Retina (tissue), 1 donor: ENCODE data around the gene UBXN1.
"Not testable (repeated sequence)": the region's sequence is repeated elsewhere in the genome, so short reads cannot be mapped to it uniquely, and the experiment has no call there.

Source experiments
- DNase-seq: peaks from one replicate; pipeline ENCODE4 v3.0.0-alpha.2; 2016

UBXN1 gene

DNA sequence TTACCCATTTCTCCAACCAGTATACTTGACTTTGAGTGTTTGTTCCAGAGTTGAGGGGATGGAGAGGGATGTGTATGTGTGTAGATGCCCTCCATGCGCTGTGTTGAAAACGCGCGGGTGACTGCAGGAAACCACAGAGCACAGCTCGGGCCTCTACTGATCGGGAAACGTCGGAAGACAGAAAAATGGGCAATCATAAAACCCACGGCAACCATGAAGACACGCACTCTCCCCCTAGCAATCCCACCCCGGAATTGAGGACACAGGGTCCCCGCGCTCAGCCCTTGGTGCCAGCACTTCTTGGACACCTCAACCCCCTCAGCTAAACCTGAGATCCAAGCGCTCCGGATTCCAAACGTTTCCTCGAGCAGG lies 7.7 kb downstream of the UBXN1 start:
- DNase-seq: no peak

DNA sequence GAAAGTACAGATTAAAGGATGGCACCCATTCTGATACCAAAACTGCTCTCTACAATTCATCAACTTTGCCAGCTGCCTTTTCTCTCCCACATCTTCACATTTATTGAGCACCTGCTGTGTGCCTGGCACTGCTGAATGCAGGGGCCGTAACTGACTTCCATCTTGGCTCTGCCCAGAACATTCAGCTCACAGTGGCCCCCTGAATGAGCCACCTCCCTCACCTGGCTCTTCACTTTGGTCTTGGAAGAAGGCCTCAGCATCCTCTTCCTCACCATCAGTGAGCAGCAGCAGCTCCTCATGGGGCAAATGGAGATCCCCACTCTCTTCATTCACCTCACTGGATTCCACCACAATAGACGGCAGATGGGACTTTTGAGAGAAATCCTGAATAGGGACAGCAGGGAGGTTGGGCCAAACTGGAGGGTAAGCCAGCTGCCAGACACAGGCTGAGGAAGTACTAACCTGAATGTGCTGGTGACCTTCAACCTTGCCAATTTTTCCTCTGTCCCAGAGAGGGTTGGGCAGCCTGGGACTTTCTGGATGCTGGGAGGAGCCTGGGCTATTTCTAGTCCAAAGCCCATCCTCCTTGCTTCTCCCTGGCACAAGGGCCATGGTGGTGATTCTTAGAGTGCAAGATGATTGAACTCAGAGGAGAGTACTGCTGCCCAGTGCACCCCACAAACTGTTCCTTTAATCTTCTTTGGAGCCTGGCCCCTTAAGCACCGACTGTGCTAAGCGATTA lies 9.3 kb downstream of the UBXN1 start:
- DNase-seq: no peak

DNA sequence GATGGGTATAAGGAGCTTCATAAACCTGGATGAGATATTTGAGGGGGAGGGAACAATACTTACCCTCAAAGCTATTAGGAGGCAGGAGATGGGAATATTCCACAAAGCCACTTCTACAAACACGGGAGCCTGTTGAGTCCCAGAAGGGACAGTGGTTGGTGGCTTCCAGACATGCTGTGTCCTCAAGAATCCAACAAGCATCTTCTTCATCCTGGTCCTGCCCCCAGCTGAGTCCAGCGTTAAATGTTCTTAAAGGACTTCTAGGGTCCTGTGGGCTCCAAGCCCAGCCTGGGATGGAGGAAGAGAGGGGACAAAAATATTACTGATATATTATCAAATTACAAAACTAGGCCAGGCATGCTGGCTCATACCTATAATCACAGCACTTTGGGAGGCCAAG lies 11.4 kb downstream of the UBXN1 start:
- DNase-seq: no peak

DNA sequence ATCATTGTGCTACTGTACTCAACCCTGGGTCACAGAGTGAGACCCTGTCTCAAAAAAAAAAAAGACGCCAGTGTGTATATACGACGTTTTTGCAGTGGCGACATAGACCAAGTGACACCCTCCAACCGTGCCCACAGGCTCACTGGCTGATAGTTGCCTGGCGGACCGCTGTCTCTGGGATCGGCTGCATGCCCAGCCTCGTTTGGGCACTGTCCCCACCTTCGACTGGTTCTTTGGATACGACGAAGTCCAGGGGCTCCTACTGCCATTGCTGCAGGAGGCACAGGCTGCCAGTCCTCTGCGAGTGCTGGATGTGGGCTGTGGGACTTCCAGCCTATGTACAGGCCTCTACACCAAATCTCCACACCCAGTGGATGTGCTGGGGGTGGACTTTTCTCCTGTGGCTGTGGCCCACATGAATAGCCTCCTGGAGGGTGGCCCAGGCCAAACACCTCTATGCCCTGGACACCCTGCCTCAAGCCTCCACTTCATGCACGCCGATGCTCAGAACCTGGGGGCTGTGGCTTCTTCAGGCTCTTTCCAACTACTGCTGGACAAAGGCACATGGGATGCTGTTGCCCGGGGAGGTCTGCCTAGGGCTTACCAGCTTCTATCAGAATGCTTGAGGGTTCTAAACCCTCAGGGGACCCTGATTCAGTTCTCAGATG lies 12.5 kb downstream of the UBXN1 start:
- DNase-seq: no peak

DNA sequence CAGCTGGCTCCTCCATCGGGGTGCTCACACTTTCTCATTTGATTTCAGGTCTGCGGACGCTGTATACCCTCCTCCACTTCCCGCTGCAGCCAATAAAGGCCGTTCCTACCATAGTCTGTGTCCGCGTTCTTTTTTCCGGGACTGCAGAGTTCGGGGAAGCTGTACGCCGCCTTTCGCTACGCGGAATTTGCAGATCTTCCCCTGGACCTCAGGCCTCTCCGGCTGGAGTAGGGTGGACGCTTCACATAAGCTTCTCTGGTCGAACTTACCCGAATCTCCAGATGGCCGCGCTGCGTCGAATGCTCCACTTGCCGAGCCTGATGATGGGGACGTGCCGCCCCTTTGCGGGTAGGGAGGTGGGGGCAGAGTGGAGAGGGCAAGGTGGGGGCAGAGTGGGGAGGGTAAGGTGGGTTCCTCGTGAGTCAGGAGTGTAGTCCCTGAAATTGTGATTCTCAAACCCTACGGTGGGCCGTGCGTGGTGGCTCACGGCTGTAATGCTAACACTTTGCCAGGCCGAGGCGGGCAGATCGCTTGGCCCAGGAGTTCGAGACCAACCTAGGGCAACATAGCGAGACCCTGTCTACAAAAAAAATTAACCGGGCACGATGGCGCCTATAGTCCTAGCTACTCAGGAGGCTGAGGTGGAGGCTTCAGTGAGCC lies 13.1 kb downstream of the UBXN1 start:
- no peak for DNase-seq

DNA sequence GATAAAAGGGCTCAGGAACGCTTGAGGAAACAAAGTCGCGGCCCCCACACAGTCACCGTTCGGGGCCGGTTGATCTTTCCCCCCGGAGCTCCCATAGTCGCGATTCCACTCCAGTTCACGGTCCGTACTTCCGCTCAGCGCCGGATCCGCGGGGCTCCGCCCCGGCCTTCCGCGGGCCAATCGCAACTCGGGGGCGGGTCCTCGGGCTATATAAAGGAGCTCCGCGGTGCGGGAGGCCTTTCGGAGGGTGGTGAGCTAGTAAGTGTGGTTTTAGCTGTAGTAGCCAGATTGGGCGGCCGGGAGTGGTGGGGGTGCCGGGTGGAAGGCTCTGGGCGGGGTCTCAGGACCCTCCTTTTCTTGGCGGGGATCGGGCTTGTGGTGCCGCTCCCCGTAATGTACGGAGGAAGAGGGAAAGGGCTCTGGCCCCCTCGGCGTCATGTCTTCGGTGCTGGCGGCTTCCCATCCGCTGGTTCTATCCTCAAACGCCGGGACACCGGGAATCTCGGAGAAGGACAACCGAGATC lies 13.7 kb downstream of the UBXN1 start, which contains the start of the genes C11orf98 and CSKMT:
Gene C11orf98, minus strand, starts transcription at position 136 of the 524 bp plus-strand sequence. Its CDS starts 41 bp downstream, at position 95.
Gene CSKMT, plus strand, starts transcription at position 238 of the 524 bp plus-strand sequence. CDS start 568 bp downstream, outside the sequence.
- peak; percentile 97 for DNase-seq

DNA sequence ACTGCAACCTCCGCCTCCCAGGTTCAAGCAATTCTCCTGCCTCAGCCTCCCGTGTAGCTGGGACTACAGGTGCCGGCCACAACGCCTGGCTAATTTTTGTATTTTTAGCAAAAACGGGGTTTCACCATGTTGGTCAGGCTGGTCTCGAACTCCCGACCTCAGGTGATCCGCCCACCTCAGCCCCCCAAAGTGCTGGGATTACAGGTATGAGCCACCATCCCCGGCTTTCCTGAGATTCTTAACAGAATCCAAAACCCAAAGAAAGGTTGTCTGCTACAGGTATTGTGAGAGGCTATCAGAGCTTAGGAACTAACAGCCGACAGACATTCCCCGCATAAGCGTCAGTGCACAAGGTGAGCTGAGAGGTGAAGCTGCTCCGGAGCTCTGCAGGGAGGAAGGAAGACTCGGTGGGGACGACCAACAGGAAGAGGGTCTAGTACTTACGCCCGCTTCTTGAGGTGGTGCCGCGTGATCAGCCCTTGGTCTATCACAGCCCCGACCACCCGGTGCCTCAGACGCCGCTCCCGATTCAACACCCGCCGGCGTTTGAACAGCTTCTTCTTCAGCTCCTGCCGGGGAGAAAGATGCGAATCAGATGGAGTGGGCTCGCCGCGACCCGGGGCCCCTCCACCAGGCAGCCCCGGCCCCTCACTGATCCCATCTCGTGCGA lies 14.3 kb downstream of the UBXN1 start:
- DNase-seq: no peak

DNA sequence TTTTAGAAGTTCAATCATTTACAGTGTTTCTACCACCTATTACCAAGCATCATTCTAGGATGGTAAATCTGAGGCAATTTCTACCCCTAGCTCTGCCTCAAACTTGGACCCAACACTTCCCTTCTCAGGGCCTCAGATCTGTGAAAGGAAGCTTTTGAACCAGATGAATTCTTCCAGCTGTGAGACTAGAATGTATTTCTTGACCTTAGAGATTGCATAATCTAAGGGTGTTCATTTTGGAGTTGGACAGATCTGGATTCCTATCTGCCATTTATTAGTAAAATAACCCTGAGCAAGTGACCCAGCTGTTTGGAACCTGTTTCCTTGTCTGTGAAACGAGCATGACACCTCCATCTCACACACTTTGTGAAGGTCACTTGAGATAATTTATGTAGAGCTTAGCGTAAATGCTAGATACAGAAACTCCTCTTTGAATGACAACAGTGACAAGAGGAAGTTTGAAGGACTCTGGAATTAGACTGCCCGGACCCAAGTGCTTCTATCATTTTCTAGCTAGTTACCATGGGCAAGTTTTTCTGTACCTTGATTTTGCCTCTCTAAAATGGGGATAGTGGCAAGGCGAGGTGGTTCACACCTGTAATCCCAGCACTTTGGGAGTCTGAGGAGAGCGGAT lies 22.0 kb downstream of the UBXN1 start:
- no peak for DNase-seq

DNA sequence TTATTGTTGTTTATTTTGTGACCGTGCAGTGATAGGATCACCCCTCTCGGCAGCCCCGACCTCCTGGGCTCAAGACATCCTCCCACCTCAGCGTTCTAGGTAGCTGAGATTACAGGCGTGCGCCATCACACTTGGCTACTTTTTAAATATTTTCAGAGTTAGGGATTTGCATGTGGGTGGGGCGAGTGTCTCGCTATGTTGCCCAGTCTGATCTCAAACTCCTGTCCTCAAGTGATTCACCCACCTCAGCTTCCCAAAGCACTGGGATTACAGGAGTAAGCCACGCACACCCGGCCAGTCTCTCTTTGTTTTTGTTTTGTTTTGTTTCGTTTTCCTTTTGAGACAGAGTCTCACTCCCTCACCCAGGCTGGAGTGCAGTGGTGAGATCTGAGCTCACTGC lies 24.6 kb downstream of the UBXN1 start:
- DNase-seq: no peak

DNA sequence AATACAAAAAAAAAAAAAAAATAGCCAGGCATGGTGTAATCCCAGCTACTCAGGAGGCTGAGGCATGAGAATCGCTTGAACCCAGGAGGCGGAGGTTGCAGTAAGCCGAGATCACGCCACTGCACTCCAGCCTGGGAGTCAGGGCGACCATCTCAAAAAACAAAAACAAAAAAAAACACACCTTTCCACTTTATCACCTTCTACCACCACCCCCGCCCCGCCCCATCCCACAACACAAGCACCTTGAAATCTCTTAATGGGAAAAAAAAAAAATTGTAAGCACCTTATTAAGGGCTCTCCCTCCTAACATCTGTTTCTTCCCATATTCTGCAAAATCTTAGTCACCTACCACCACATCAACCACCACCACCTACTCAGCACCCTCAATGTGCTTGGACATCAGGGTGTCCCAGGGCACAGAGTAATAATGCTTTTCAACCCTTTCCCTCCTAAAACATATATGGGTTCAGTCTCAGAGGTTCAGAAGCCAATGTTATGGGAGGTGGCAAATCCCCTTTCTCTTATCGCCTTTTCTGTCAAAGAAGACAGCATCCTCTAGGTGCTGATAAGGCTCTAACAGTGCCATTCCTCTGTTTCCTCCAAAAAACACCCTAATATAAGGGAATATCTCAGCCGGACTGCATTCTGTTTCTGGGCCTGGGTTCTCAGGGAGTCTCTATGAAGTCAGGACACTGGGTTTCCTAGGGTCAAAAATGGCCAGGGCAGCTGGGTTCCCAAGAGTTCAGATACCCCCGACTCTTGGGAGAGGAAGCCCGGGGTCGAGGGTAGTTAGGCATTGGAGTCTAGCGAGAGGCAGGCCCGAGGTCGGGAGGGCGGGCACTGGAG lies 26.5 kb downstream of the UBXN1 start:
- DNase-seq: no peak

DNA sequence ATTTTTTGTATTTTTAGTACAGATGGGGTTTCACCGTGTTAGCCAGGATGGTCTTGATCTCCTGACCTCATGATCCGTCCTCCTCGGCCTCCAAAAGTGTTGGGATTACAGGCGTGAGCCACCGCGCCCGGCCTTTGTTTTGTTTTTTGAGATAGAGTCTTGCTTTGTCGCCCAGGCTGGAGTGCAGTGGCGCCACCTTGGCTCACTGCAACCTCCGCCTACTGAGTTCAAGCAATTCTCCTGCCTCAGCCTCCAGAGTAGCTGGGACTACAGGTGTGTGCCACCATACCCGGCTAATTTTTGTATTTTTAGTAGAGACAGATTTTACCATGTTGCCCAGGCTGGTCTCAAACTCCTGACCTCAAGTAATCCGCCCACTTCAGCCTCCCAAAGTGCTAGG lies 28.6 kb downstream of the UBXN1 start:
- not testable (repeated sequence) for DNase-seq

DNA sequence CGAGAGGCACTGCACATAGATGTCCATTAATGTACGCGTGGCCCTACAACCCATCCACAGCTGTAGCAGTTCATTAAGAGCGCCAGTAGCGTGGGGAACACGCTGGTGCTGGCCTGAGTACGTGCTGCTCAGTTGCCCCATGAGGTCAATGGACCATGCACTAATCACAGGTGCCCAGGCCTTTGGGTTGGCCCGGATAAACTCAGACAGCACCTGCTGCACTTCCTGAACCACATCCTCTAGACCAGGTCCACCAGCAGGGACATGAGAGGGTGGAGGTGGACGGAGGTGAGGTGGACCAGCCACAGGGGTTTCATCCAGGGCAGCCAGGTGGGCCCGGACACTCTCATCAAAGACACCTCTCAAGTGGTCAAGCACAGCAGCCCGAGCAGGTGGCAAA lies 29.4 kb downstream of the UBXN1 start:
- DNase-seq: no peak

DNA sequence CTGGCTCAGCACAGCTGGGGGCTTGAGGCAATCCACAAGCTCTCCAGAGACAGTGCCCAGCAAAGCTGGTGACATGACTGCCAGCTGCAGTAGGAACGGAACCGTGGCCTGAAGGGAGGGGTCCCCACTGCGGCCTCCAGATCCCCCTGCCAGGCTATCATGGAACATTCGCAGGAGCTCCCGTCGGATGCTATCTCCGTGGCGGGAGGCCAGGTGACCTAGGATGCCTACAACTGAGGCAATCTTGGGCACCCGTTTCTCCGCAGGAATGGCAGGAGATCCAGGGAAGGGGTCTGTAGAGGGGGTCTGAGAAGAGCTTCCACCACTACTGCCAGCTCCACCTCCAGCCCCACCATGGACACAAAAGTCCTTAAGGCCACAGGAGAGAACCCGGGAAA lies 29.9 kb downstream of the UBXN1 start:
- DNase-seq: no peak

DNA sequence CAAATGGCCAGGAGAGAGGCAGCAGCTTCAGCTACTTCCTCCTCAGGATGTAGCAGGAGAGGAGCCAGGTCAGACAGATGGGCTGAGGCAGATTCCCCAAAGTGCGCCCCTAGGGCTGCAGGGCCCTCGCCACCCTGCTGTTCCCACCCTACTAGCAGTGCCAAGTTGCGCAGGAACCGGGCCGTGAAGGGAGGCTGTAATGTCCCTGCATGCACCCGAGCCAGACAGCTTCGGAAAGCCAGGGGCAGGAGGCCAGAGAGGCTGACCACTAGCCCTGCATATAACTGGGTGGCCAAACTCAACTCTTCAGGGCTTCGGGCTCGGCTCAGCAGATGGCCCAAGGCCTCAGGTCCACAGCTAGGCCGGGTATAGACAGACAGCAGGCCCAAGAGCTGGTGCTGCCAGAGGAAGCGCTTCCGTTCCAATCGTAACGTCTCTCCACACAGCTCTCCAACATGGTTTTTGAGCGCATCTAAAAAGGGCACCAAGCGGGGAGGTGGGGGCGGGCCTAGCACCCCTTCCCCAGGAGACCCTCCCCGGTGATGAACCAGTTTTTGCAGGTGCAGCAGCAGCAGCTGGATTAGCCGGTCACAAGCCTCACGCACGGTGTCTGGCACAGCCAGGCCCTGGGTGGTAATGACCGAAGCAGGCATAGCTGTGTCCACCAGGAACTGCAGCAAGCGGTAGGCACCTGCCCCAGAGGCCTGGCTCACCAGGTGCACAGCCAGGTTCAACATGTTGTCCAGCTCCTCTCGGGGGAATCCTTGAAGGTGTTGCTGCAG lies 30.5 kb downstream of the UBXN1 start:
- DNase-seq: no peak

DNA sequence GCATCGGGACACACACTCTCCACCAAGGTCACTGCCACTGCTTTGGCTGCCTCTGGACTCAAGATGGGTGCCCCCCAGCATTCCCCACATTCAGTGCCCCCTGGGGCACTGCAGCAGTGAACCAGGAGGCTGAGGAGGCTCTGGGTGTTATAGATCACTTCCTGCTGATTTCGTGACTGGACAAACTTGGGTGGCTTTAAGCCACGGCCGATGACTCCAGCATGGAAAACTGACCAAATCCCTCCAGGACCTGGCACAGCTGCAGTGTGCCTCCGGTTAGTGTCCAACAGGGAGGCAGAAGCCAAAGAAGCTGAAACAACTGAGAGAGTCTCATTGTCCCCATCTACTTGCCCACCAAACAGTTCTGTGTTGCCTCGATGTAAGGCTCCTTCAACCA lies 31.3 kb downstream of the UBXN1 start:
- DNase-seq: no peak

DNA sequence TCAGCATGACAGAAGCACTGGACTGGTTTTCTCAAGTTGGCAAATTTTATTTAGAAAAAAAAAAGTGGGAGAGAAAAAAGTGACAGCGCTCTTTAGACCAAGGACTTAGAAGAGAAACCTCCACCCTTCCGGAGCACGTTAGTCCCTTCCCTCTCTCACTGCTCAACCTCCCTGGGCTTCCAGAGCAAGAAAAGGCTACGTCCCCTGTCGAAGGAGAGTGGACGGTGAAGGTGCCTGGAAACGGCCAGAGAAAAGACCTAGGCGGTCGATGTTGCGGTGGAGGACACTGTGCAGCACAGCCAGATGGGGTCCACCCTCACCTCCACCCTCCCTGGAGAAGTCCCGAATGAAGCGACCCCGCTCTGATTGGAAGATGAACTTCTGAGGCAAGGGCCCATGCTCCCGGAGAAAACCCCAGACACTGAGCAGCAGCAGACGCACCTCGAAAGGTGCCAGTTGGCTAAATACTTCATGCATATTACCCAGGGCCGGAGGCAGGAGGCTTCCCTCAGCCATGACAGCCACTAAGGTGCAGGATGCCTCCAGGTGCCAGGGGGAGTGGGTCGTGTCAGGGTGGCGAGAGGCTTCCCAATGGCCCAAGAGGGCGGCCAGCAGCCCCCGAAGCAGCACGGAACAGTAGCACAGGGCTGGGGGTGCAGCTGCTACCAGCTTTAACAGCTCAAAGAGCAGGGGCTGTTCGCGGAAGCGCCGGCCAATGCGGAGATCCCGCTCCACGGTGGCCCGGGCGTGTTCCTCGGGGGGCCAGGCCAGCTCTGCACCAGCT lies 31.9 kb downstream of the UBXN1 start:
- DNase-seq: no peak

DNA sequence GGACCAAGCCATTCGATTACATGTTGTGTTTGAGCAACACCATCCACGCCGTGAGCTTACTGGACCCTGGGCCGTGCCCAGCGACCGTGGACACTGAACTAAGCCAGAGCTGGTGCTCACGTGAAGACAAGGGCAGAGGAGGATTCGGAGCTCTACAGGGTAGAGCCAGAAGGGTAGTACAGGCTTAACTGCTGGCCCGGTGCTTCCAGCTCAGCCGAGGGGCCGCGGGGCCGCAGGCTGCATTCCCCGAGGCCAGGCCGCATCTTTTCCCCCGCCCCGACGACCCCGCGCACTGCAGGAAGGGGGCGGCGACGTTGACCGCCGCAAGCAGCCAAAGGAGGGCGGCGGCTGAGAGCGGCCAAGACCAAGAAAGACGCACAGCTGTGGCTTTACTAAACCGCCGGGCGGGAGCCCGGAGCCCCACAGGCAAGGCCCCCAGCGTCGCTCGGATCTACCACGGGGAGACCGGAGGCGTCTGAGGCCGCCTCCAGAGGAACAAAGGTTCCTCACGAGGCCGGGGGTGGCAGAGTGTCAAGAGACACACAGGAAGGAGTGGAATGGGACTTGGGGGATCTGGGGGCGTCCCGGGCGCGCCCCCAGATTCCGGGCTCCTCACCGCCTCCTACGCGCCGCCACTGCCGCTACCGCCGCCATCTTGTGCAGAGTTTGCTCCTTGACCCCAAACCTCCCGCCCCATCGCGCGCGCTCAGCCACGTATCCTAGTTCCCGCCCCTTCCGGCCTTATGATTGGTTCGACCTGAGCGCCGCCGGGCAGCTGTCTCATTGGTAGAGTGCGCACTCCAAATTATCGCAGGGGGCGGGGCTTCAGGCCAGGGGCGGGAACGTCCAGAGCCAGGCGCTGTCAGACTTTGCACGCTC lies 32.7 kb downstream of the UBXN1 start, which contains the start of gene GANAB:
Gene GANAB, minus strand, starts transcription at position 668 of the 879 bp plus-strand sequence. Its CDS starts 14 bp downstream, at position 654.
- peak; percentile 96 for DNase-seq

DNA sequence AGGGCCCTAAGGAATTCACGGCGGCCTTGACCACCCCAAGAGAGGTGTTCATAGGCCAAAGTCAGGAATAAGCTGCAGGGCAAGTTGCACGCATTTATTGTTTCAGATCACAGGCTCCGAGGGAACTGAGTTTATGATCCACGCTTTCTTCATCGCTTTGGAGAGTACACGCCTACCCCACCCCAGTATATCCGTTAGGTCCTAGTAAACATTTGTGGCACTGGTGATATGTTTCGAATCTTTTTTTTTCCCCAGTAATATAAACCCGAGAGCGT lies 33.3 kb downstream of the UBXN1 start:
- DNase-seq: no peak

DNA sequence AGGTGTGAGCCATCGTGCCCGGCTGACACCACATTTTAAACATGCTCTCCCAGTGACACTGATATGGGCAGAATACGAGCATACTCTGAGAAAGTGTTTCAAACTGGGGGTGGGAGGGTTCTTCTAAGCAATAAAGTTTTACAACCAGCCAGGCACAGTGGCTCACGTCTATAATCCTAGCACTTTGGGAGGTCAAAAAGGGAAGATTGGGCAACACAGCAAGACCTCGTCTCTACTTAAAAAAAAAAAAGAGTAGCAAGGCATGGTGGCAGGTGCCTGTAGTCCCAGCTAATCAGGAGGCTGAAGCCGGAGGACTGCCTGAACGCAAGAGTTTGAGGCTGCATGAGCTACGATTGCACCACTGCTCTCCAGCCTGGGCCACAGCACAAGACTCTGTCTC lies 34.7 kb downstream of the UBXN1 start:
- no peak for DNase-seq
